Muscle layer of duodenum (tissue), 2 donors: Measurements from ENCODE around the gene ITPR2.

Experiments used
- H3K27ac ChIP-seq: one replicate; pipeline ENCODE4 v1.7.0; 2013; ENCODE audit warnings: mild to moderate bottlenecking, low read length
- H3K27me3 ChIP-seq: one replicate; pipeline ENCODE4 v1.7.0; 2013; ENCODE audit warnings: low read depth, mild to moderate bottlenecking, control low read depth, low read length
- H3K36me3 ChIP-seq, 2 donors: one replicate each; pipeline ENCODE4 v1.7.0; 2013; ENCODE audit warnings: low read length in 2 of 2, control low read depth in 1 of 2, mild to moderate bottlenecking in 1 of 2; ENCODE audit not compliant: insufficient read depth in 2 of 2, control insufficient read depth in 1 of 2
- H3K4me1 ChIP-seq, 2 donors: one replicate each; pipeline ENCODE4 v1.7.0; 2013; ENCODE audit warnings: low read length in 2 of 2, mild to moderate bottlenecking in 2 of 2, control low read depth in 1 of 2, moderate library complexity in 1 of 2; ENCODE audit not compliant: insufficient read depth in 2 of 2, control insufficient read depth in 1 of 2
- H3K4me3 ChIP-seq, 2 donors: one replicate each; pipeline ENCODE4 v1.7.0; 2013; ENCODE audit warnings: low read length in 2 of 2, low read depth in 1 of 2, mild to moderate bottlenecking in 1 of 2
- H3K9me3 ChIP-seq, 2 donors: one replicate each; pipeline ENCODE4 v1.7.0; 2013; ENCODE audit warnings: low read length in 2 of 2, control low read depth in 1 of 2, mild to moderate bottlenecking in 1 of 2; ENCODE audit not compliant: control insufficient read depth in 1 of 2
- donor health status: healthy.

Gene ITPR2

DNA sequence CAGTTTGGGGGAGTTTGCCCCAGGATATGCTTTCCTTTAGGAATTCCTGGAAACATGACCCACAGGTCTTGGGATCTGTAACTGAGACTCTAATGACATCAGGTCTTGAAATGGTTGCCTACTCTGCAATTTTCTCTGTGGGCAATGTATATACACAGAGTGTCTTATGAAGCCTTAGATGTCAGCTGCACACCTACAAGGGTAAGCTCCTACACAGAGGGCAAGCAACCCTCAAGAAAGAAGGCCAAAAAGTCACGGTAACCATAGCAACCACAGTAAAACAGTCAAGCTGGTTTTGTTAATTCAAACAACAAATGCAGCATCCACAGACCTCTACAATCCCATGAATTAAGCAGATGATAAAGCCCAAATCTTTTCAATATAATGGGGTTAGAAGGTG, 344.6 kb downstream of the ITPR2 start:
- Histone ChIP-seq H3K36me3 (peaks cover 3 to 8% of the 10 kb centered on the region in 2 donors), H3K27me3 (no peaks in the 10 kb centered on the region)

GRCh38 chr12:26473291-26473690, 359.7 kb downstream of the ITPR2 start:
- Histone ChIP-seq H3K36me3 (peaks cover 10 to 17% of the 10 kb centered on the region in 2 donors), H3K9me3 (no peaks in the 10 kb centered on the region), H3K4me3 (no peak overlapping the region), H3K27me3 (no peaks in the 10 kb centered on the region), H3K4me1 (no peaks in the 10 kb centered on the region), H3K27ac (no peak overlapping the region)

More for the DNA sequence above, 344.6 kb downstream of the ITPR2 start:
- Histone ChIP-seq H3K27ac (no peak overlapping the region), H3K4me3 (no peak overlapping the region), H3K9me3 (no peaks in the 10 kb centered on the region), H3K4me1 (no peaks in the 10 kb centered on the region)

DNA sequence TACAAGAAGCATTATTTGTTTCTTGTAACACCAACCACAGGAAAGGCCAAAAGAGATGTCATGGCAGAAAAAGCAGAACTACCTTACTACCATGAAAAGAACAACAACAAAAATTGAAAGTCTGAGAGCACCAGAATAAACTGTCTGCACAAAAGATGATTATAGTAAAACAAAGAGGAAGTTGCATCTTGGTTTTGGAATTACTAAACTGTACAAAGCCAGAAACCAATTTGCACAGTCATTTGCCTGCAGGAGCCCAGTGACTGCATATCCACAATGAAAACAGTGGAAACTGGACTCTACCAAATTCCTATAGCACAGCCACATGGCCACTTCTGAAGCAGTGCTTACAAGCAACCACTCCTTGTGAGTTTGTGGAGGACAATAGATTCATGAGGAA, 361.4 kb downstream of the ITPR2 start:
- no peaks in the 10 kb centered on the region for H3K27me3 ChIP-seq
- no peak overlapping the region for H3K4me3 ChIP-seq
- H3K27ac ChIP-seq: no peak overlapping the region
- no peaks in the 10 kb centered on the region for H3K4me1 ChIP-seq
- H3K9me3 ChIP-seq: no peaks in the 10 kb centered on the region
- peaks cover 10 to 17% of the 10 kb centered on the region in 2 donors for H3K36me3 ChIP-seq

GRCh38 chr12:26469421-26470180, 363.4 kb downstream of the ITPR2 start:
- H3K4me1 ChIP-seq: no peaks in the 10 kb centered on the region
- no peaks in the 10 kb centered on the region for H3K9me3 ChIP-seq
- no peaks in the 10 kb centered on the region for H3K27me3 ChIP-seq
- H3K27ac ChIP-seq: no peak overlapping the region
- H3K4me3 ChIP-seq: no peak overlapping the region
- peaks cover 0 to 9% of the 10 kb centered on the region in 2 donors for H3K36me3 ChIP-seq

GRCh38 chr12:26467351-26467750, 365.6 kb downstream of the ITPR2 start:
- H3K9me3 ChIP-seq: no peaks in the 10 kb centered on the region

DNA sequence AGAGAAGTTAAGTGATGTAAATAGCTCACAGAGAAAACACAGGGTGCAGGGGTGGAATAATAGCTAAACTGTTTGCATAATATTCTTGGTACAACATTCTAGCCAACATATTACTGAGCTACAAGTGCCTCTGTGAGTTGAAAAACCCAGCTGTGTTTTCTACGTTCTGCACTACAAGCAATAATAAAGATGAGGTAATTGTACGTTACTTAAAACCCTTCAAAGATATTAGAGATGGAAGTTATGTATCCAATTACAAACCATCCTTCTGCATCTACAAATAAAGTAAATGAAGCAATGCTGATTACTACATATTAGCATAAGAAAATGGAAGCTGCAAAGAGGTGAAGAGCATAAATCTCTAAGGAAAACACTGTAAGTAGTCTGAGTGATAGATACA, 366.3 kb downstream of the ITPR2 start:
- no peak overlapping the region for H3K27ac ChIP-seq
- H3K4me3 ChIP-seq: no peak overlapping the region
- no peaks in the 10 kb centered on the region for H3K27me3 ChIP-seq
- no peaks in the 10 kb centered on the region for H3K9me3 ChIP-seq
- H3K4me1 ChIP-seq: no peaks in the 10 kb centered on the region
- H3K36me3 ChIP-seq: peaks cover 0 to 9% of the 10 kb centered on the region in 2 donors

More at GRCh38 chr12:26467351-26467750, 365.6 kb downstream of the ITPR2 start:
- Histone ChIP-seq H3K4me1 (no peaks in the 10 kb centered on the region), H3K36me3 (peaks cover 0 to 9% of the 10 kb centered on the region in 2 donors), H3K27me3 (no peaks in the 10 kb centered on the region), H3K27ac (no peak overlapping the region), H3K4me3 (no peak overlapping the region)

GRCh38 chr12:26465419-26466097, 367.4 kb downstream of the ITPR2 start:
- Histone ChIP-seq H3K4me1 (no peaks in the 10 kb centered on the region), H3K27ac (no peak overlapping the region), H3K9me3 (no peaks in the 10 kb centered on the region), H3K4me3 (no peak overlapping the region), H3K36me3 (peaks cover 0 to 9% of the 10 kb centered on the region in 2 donors), H3K27me3 (no peaks in the 10 kb centered on the region)

DNA sequence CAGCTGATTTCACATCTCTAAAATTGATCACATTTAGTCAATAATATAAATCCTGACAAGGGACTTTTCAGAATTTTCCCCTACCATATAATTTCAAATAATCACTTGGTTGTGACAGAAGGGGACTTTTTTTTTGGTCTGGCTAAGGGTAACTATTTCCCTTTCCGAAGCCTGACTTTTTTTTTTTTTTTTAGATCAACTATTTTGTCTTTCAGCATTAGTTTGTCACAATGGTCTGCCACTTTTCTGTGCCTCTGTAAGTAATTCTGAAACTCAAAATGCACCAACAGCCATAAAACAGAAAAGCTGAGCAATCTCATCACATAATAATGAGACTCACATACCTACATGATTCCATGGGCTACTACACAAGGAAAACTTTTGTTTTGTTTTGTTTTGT, 371.2 kb downstream of the ITPR2 start:
- Histone ChIP-seq H3K27ac (no peak overlapping the region), H3K9me3 (no peaks in the 10 kb centered on the region), H3K4me3 (no peak overlapping the region), H3K27me3 (no peaks in the 10 kb centered on the region), H3K4me1 (no peaks in the 10 kb centered on the region), H3K36me3 (peaks cover 0 to 9% of the 10 kb centered on the region in 2 donors)

DNA sequence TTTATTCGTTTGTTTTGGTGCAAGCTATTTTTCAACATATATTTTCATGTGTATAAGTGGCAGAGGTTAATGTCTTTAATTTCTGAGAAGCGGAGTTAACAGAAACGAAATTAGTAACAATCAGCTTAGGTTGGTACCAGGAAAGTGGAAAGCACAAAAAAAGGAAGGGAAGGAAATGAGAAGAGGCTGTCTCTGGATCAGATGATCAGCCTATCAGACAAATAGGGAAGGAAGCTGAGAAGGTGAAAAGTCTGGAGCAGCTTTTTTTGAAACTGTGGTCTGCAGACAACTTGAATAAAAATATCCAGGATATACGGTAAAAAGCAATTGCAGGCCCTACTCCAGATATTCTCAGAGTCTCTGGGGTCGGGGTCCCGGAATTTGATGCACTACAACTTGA, 372.6 kb downstream of the ITPR2 start:
- Histone ChIP-seq H3K27me3 (no peaks in the 10 kb centered on the region), H3K27ac (no peak overlapping the region), H3K4me3 (no peak overlapping the region), H3K36me3 (peaks cover 0 to 9% of the 10 kb centered on the region in 2 donors), H3K9me3 (no peaks in the 10 kb centered on the region), H3K4me1 (no peaks in the 10 kb centered on the region)

- no peaks in the 10 kb centered on the region for H3K9me3 ChIP-seq
- H3K27ac ChIP-seq: no peak overlapping the region
- H3K4me1 ChIP-seq: no peaks in the 10 kb centered on the region
- H3K36me3 ChIP-seq: peaks cover 4 to 9% of the 10 kb centered on the region in 2 donors
- no peaks in the 10 kb centered on the region for H3K27me3 ChIP-seq
- no peak overlapping the region for H3K4me3 ChIP-seq
These were observed 376.9 kb downstream of the ITPR2 start for GRCh38 chr12:26455936-26456574.

- Histone ChIP-seq H3K4me3 (no peak overlapping the region), H3K27ac (no peak overlapping the region), H3K4me1 (no peaks in the 10 kb centered on the region), H3K27me3 (no peaks in the 10 kb centered on the region), H3K9me3 (no peaks in the 10 kb centered on the region), H3K36me3 (peaks cover 0 to 4% of the 10 kb centered on the region in 2 donors)
These were observed 379.7 kb downstream of the ITPR2 start for GRCh38 chr12:26453246-26453645.
